Neural crest cell (in vitro differentiated cells): ENCODE results near the gene CRY1. TPM values are rescaled to one million over a fixed set of nuclear protein-coding genes. Genes with fewer than 3 reads are reported as not detected.
"Not testable (repeated sequence)": the region's sequence is repeated elsewhere in the genome, so short reads cannot be mapped to it uniquely, and the experiment has no call there.

Source experiments
- DNase-seq: peaks from one replicate; pipeline ENCODE4 v3.0.0; 2021; ENCODE audit warnings: low read depth, mixed read lengths, low spot score
- H3K27ac Mint-ChIP-seq: one replicate; pipeline ENCODE4 v1.8.0; 2021; ENCODE audit warnings: mild to moderate bottlenecking, mixed read lengths; ENCODE audit not compliant: unreplicated experiment
- H3K27me3 Mint-ChIP-seq: 2 replicates; pipeline ENCODE4 v1.8.0; 2021; ENCODE audit warnings: low read depth, mild to moderate bottlenecking, mixed read lengths
- H3K36me3 Mint-ChIP-seq: 2 replicates; pipeline ENCODE4 v1.8.0; 2021; ENCODE audit warnings: low read depth, mild to moderate bottlenecking, mixed read lengths
- H3K4me1 Mint-ChIP-seq: 2 replicates; pipeline ENCODE4 v1.8.0; 2021; ENCODE audit warnings: mixed read lengths
- H3K4me3 Mint-ChIP-seq: one replicate; pipeline ENCODE4 v1.8.0; 2021; ENCODE audit warnings: mild to moderate bottlenecking, mixed read lengths
- H3K9me3 Mint-ChIP-seq: 2 replicates; pipeline ENCODE4 v1.8.0; 2021; ENCODE audit warnings: mixed read lengths
- CTCF ChIP-seq: fragments of 200-600 bp; sonication (generic); conservative IDR thresholded peaks from 2 replicates; pipeline ENCODE4 v1.5.0; 2021; ENCODE audit warnings: antibody characterized with exemption, mild to moderate bottlenecking
- total RNA-seq: library from RNA; stranded (reverse); gene quantifications from 2 replicates; pipeline ENCODE4 v1.2.1, GENCODE V29; 2021

The CRY1 gene
- total RNA-seq, 1 donor from 2014 or later: 24.8 TPM

GRCh38 chr12:107115119-107115518, 21.8 kb upstream of the CRY1 start:
- Mint-ChIP-seq H3K27me3 (peaks cover 27% of the 10 kb centered on the region), H3K4me3 (no peak overlapping the region), H3K36me3 (no peaks in the 10 kb centered on the region), H3K9me3 (no peaks in the 10 kb centered on the region), H3K4me1 (no peaks in the 10 kb centered on the region), H3K27ac (no peak overlapping the region)
- TF ChIP-seq CTCF: no peak
- DNase-seq: no peak

GRCh38 chr12:107111314-107111713, 18.0 kb upstream of the CRY1 start:
- Mint-ChIP-seq H3K4me1 (no peaks in the 10 kb centered on the region), H3K27ac (no peak overlapping the region), H3K9me3 (no peaks in the 10 kb centered on the region), H3K36me3 (no peaks in the 10 kb centered on the region), H3K27me3 (peaks cover 26% of the 10 kb centered on the region), H3K4me3 (no peak overlapping the region)
- TF ChIP-seq CTCF: no peak
- DNase-seq: no peak

GRCh38 chr12:107109726-107110719, 16.7 kb upstream of the CRY1 start:
- H3K9me3 Mint-ChIP-seq: no peaks in the 10 kb centered on the region
- no peak overlapping the region for H3K27ac Mint-ChIP-seq
- no peak for DNase-seq
- no peaks in the 10 kb centered on the region for H3K36me3 Mint-ChIP-seq
- peaks cover 28% of the 10 kb centered on the region for H3K27me3 Mint-ChIP-seq
- H3K4me3 Mint-ChIP-seq: no peak overlapping the region
- TF ChIP-seq CTCF: no peak
- H3K4me1 Mint-ChIP-seq: no peaks in the 10 kb centered on the region

GRCh38 chr12:107108995-107109508, 15.7 kb upstream of the CRY1 start:
- peaks cover 25% of the 10 kb centered on the region for H3K27me3 Mint-ChIP-seq

GRCh38 chr12:107108366-107108765, 15.0 kb upstream of the CRY1 start:
- not testable (repeated sequence) for DNase-seq, H3K36me3 Mint-ChIP-seq, H3K27ac Mint-ChIP-seq, H3K4me3 Mint-ChIP-seq, H3K9me3 Mint-ChIP-seq, H3K4me1 Mint-ChIP-seq
- peaks cover 22% of the 10 kb centered on the region for H3K27me3 Mint-ChIP-seq

More at GRCh38 chr12:107108995-107109508, 15.7 kb upstream of the CRY1 start:
- no peak for DNase-seq
- H3K36me3 Mint-ChIP-seq: no peaks in the 10 kb centered on the region
- no peaks in the 10 kb centered on the region for H3K9me3 Mint-ChIP-seq
- no peaks in the 10 kb centered on the region for H3K4me1 Mint-ChIP-seq
- no peak overlapping the region for H3K4me3 Mint-ChIP-seq
- no peak overlapping the region for H3K27ac Mint-ChIP-seq
- TF ChIP-seq CTCF: no peak

GRCh38 chr12:107107381-107107780, 14.0 kb upstream of the CRY1 start:
- no peak for DNase-seq
- H3K27ac Mint-ChIP-seq: no peak overlapping the region
- H3K4me1 Mint-ChIP-seq: no peaks in the 10 kb centered on the region
- no peaks in the 10 kb centered on the region for H3K9me3 Mint-ChIP-seq
- H3K27me3 Mint-ChIP-seq: peaks cover 17% of the 10 kb centered on the region
- no peak for TF ChIP-seq CTCF
- H3K36me3 Mint-ChIP-seq: no peaks in the 10 kb centered on the region
- no peak overlapping the region for H3K4me3 Mint-ChIP-seq
